ENCODE data around the gene NOXO1.

NOXO1 gene

DNA sequence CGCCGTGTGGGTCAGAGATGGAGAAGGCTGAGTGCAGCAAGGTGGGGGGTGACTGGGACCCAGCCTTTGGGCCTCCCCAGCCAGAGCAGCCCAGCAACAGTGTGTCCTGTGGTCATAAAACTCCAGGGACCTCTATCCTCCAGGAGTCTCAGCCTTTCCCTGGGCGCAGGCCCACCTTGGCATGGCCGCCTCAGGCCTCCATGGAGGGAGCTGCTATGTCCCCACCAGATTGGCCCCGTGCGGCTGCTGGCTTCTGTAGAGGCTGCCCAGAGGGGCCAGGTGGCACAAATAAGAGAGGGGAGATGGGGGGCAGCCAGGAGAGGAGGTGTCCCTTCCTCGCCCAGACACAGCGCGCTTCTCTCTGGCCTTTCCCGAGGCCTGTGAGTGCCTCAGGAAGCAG lies 5.9 kb upstream of the NOXO1 start:
- WGBS (ENCODE audit: insufficient coverage, insufficient read length), result no CpG with 5 or more reads among the region's 10 CpGs
- Histone ChIP-seq H3K27me3 (ENCODE audit: control insufficient read depth, insufficient read depth, low read length) (peaks cover 6% of the 10 kb centered on the region; the same call in 1 of the 2 replicates), H3K36me3 (ENCODE audit: control insufficient read depth, insufficient read depth, low read length) (peaks cover 9% of the 10 kb centered on the region), H3K4me1 (ENCODE audit: control insufficient read depth, insufficient read depth, low read length) (peaks cover 9% of the 10 kb centered on the region), H3K9me3 (ENCODE audit: control insufficient read depth, insufficient read depth, low read length) (no peaks in the 10 kb centered on the region), H3K27ac (ENCODE audit: low read length) (no peak overlapping the region), H3K4me3 (ENCODE audit: low read length) (no peak overlapping the region)
- no peak for DNase-seq (ENCODE audit: low read depth, low spot score)

DNA sequence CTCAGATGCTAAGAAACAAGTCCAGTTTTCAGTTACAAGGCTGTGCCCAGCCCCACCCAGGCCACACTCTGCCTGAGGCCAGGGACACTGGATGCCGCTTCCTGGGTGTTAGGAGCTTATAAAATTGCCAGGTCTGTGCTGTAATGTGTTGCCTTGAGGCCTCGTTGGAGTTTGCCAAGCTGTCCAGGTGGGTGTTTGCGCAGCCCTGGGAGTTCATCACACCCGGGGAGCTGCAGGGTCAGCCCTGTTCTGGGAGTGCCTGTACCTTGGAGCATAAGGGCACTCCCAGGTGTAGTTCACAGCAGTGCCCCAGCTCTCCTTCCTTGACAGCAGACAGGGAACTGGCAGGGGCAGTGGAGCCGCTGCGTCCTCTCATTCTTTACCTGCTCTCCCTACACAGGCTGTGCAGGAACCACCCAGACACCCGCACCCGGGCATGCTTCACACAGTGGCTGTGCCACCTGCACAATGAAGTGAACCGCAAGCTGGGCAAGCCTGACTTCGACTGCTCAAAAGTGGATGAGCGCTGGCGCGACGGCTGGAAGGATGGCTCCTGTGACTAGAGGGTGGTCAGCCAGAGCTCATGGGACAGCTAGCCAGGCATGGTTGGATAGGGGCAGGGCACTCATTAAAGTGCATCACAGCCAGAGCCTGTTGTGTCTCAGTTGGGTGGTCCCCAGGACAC lies 4.3 kb upstream of the NOXO1 start:
- WGBS (ENCODE audit: insufficient coverage, insufficient read length), result no CpG with 5 or more reads among the region's 14 CpGs
- Histone ChIP-seq H3K27me3 (ENCODE audit: control insufficient read depth, insufficient read depth, low read length) (peaks cover 10% of the 10 kb centered on the region; the same call in 1 of the 2 replicates), H3K4me3 (ENCODE audit: low read length) (no peak overlapping the region), H3K36me3 (ENCODE audit: control insufficient read depth, insufficient read depth, low read length) (peaks cover 9% of the 10 kb centered on the region), H3K4me1 (ENCODE audit: control insufficient read depth, insufficient read depth, low read length) (peaks cover 6% of the 10 kb centered on the region; the same call in 1 of the 2 replicates), H3K27ac (ENCODE audit: low read length) (no peak overlapping the region), H3K9me3 (ENCODE audit: control insufficient read depth, insufficient read depth, low read length) (no peaks in the 10 kb centered on the region)
- DNase-seq (ENCODE audit: low read depth, low spot score), result no peak

DNA sequence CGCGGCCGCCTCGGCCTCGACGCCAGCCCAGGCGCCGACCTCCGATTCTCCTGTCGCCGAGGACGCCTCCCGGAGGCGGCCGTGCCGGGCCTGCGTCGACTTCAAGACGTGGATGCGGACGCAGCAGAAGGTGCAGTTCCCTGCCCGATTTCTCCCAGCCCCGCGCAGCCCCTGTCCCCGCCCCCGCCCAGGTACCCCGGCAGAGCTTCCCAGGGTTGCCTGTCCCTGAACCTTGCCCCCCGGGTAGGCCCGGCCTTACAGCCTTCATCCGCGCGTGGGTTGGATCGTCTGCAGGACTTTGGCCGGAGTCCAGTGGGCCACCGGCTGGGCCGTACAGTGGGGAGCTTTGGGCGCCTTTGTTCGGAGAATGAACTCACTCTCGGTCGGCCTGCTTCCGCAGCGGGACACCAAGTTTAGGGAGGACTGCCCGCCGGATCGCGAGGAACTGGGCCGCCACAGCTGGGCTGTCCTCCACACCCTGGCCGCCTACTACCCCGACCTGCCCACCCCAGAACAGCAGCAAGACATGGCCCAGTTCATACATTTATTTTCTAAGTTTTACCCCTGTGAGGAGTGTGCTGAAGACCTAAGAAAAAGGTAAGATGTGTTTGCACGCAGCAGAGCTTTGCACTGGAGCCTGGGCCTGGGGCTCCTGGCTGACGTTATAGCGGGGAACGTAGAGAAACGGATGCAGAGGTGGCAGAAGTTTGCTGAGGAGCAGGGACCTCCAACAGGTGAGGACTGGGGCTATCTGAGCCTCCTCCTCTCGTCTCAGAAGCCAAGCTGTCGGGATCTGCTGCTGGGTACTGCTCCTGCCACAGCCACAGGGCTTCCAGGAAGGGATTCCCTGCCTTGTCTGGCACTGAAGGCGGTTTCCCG lies 3.3 kb upstream of the NOXO1 start:
- no CpG with 5 or more reads among the region's 58 CpGs for WGBS (ENCODE audit: insufficient coverage, insufficient read length)
- H3K27ac ChIP-seq (ENCODE audit: low read length), result no peak overlapping the region
- H3K9me3 ChIP-seq (ENCODE audit: control insufficient read depth, insufficient read depth, low read length), result no peaks in the 10 kb centered on the region
- H3K4me3 ChIP-seq (ENCODE audit: low read length), result peak overlapping the region; percentile 68
- no peak for DNase-seq (ENCODE audit: low read depth, low spot score)
- peaks cover 11% of the 10 kb centered on the region; the same call in 1 of the 2 replicates for H3K27me3 ChIP-seq (ENCODE audit: control insufficient read depth, insufficient read depth, low read length)
- peaks cover 7% of the 10 kb centered on the region; the same call in 1 of the 2 replicates for H3K4me1 ChIP-seq (ENCODE audit: control insufficient read depth, insufficient read depth, low read length)
- H3K36me3 ChIP-seq (ENCODE audit: control insufficient read depth, insufficient read depth, low read length), result peaks cover 9% of the 10 kb centered on the region

DNA sequence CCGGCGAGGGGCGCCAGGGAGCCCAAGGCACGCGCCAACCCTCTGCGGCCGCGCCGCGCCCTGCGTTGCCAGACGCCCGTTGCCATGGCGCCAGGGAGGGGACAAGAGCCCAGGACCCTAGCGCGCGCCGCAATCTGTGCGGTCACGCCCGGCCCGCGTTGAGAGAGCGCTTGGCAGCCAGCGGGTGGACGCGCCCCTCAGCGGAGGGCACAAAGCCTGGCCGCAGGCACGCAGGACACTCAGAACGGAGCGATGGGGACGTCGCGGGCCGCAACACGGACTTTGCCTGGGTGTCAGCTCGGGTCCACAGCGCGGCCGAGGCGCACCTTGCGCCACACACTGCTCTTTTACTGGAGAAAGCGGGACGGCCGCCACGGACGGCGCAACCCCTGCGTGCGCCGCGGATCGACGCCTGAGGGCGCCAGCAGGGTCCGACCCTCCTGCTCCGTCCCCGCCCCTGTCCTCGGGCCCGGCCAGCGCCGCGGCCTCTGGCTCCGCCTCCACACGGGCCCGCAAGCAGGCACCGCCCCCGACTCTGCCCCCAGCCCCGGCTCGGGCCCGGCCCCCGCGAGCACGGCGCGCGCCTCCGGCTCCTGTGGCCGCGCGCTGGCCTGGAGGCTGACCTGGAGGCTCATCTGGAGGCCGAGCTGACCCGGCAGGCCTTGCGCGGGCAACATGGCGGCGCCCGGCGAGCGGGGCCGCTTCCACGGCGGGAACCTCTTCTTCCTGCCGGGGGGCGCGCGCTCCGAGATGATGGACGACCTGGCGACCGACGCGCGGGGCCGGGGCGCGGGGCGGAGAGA lies 2.5 kb upstream of the NOXO1 start, which contains the start of gene GFER:
Gene GFER, plus strand, starts transcription at position 650 of the 803 bp plus-strand sequence. Its CDS starts 26 bp downstream, at position 676.
- no CpG with 5 or more reads among the region's 109 CpGs for WGBS (ENCODE audit: insufficient coverage, insufficient read length)
- Histone ChIP-seq H3K4me1 (ENCODE audit: control insufficient read depth, insufficient read depth, low read length) (0 out of 2 replicates have a peak, but pooled peaks cover 3% of the 10 kb centered on the region), H3K4me3 (ENCODE audit: low read length) (peak within 1 kb of the TSS; percentile 68), H3K27ac (ENCODE audit: low read length) (no peak within 1 kb of the TSS), H3K9me3 (ENCODE audit: control insufficient read depth, insufficient read depth, low read length) (no peaks in the 10 kb centered on the region), H3K27me3 (ENCODE audit: control insufficient read depth, insufficient read depth, low read length) (peaks cover 11% of the 10 kb centered on the region; the same call in 1 of the 2 replicates), H3K36me3 (ENCODE audit: control insufficient read depth, insufficient read depth, low read length) (peaks cover 9% of the 10 kb centered on the region)
- peak; percentile 78 for DNase-seq (ENCODE audit: low read depth, low spot score)

DNA sequence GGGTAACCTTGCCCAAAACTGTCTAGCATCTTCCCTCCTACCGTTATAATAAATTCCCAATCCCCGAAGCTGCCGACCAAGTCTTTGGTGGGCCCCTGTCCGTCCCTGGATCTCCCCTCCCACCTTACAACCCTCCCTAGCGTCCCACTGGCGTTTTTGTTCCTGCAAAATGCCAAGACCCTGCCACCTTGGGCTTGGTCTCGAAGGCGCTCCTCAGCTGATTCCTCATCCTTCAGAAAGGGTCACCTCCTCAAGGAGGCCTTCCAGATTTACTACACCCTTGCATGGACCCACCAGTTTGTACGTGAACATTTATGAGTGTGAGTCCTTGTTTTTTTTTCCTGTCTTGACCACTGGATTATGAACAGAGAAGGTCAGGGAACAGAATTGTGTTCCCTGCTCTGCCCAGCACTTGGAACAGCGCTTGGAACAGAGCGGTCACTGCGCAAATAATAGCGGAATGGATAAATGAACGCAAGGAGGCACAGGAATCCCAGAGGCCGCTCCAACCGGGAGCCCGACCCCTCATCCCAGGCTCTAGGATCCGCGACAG lies 1.8 kb upstream of the NOXO1 start:
- peaks cover 3% of the 10 kb centered on the region; the same call in 1 of the 2 replicates for H3K4me1 ChIP-seq (ENCODE audit: control insufficient read depth, insufficient read depth, low read length)
- no peaks in the 10 kb centered on the region for H3K9me3 ChIP-seq (ENCODE audit: control insufficient read depth, insufficient read depth, low read length)
- H3K36me3 ChIP-seq (ENCODE audit: control insufficient read depth, insufficient read depth, low read length), result peaks cover 10% of the 10 kb centered on the region

DNA sequence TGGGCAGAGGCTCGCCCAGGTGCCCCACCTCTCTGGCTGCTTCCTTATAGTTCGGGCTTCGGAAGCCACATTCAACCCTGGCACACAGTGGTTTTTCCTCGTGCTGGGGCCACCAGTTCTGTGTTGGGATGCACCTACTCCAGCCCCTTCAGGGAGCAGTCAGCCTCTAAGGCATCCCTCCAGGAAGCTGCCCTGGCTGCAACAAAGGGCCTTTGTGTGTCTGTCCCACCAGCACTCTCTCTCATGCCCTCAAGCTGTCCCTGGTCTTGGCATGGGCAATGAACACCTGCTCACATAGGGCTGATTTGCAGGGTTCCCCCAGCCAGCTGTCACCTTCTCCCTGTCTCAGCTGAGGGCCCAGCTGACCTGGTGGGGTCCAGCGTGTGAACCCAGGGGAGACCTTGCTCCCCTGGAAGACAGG lies 754 bp upstream of the NOXO1 start:
- H3K27me3 ChIP-seq (ENCODE audit: control insufficient read depth, insufficient read depth, low read length), result peaks cover 11% of the 10 kb centered on the region; the same call in 1 of the 2 replicates
- H3K9me3 ChIP-seq (ENCODE audit: control insufficient read depth, insufficient read depth, low read length), result no peaks in the 10 kb centered on the region
- H3K4me3 ChIP-seq (ENCODE audit: low read length), result no peak overlapping the region
- no CpG with 5 or more reads among the region's 5 CpGs for WGBS (ENCODE audit: insufficient coverage, insufficient read length)
- DNase-seq (ENCODE audit: low read depth, low spot score), result no peak
- H3K36me3 ChIP-seq (ENCODE audit: control insufficient read depth, insufficient read depth, low read length), result peaks cover 21% of the 10 kb centered on the region
- H3K27ac ChIP-seq (ENCODE audit: low read length), result no peak overlapping the region
- peaks cover 3% of the 10 kb centered on the region; the same call in 1 of the 2 replicates for H3K4me1 ChIP-seq (ENCODE audit: control insufficient read depth, insufficient read depth, low read length)

More for the DNA sequence above, 1.8 kb upstream of the NOXO1 start:
- H3K27ac ChIP-seq (ENCODE audit: low read length), result no peak overlapping the region
- WGBS (ENCODE audit: insufficient coverage, insufficient read length), result no CpG with 5 or more reads among the region's 19 CpGs
- peaks cover 11% of the 10 kb centered on the region; the same call in 1 of the 2 replicates for H3K27me3 ChIP-seq (ENCODE audit: control insufficient read depth, insufficient read depth, low read length)
- H3K4me3 ChIP-seq (ENCODE audit: low read length), result no peak overlapping the region; the same call in 1 of the 2 replicates
- no peak for DNase-seq (ENCODE audit: low read depth, low spot score)

DNA sequence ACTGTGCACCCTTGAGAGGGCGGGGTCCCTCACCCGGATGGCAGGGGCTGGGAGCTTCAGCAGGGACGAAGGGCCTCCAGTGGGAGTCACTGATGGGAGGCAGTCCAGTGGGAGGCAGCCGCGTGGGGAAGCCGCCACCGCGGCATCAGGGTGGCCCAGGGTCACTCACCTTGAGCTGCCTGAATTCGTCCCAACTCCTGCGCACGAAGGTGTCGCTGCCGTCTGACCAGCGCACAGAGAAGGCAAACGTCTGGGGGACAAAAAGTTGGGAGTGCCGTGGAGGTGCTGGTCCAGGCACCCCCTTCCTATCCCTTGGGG lies 540 bp downstream of the NOXO1 start:
- peaks cover 3% of the 10 kb centered on the region; the same call in 1 of the 2 replicates for H3K4me1 ChIP-seq (ENCODE audit: control insufficient read depth, insufficient read depth, low read length)

DNA sequence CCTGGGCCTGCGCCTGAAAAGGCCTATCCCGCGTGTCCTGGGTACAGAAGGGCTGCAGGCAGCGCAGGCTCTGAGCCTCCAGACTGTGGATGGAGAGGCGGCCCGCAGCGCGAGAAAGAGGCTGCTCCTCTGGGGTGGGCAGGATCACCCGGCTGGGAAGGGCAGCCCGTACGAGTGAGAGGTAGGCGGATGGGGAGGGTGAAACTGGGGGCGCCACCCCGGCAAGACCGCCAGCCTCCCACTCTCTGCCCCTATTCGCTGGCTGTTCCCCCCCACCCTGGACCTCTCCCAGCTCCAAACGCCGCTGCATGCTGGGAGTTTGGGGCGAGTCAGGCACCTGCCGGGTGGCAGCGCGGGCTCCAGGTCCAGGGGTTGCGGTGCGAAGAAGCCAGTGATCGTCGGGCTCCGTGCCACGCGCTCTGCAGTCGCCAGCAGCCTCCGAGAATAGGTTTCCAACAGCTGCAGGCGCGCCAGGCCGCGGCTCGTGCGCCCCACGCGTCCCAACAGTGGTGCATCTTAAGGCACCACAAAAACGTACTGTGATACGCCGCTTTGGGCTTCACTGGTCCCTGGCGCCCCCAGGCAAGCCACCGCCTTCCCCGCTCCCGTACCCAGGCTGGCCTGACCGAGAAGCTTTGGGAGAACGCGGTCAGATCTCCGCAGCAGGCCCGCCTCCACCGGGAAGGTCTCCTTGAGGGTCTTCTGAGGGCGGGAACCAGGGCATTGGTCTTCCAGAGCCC lies 1.1 kb downstream of the NOXO1 start:
- DNase-seq (ENCODE audit: low read depth, low spot score), result no peak
- Histone ChIP-seq H3K27ac (ENCODE audit: low read length) (no peak overlapping the region), H3K4me3 (ENCODE audit: low read length) (peak overlapping the region; percentile 25; the same call in 1 of the 2 replicates), H3K4me1 (ENCODE audit: control insufficient read depth, insufficient read depth, low read length) (peaks cover 3% of the 10 kb centered on the region; the same call in 1 of the 2 replicates), H3K27me3 (ENCODE audit: control insufficient read depth, insufficient read depth, low read length) (peaks cover 11% of the 10 kb centered on the region; the same call in 1 of the 2 replicates), H3K36me3 (ENCODE audit: control insufficient read depth, insufficient read depth, low read length) (peaks cover 30% of the 10 kb centered on the region), H3K9me3 (ENCODE audit: control insufficient read depth, insufficient read depth, low read length) (no peaks in the 10 kb centered on the region)
- no CpG with 5 or more reads among the region's 53 CpGs for WGBS (ENCODE audit: insufficient coverage, insufficient read length)

More for the DNA sequence above, 540 bp downstream of the NOXO1 start:
- no CpG with 5 or more reads among the region's 16 CpGs for WGBS (ENCODE audit: insufficient coverage, insufficient read length)
- no peak for DNase-seq (ENCODE audit: low read depth, low spot score)
- no peak overlapping the region for H3K27ac ChIP-seq (ENCODE audit: low read length)
- peaks cover 11% of the 10 kb centered on the region; the same call in 1 of the 2 replicates for H3K27me3 ChIP-seq (ENCODE audit: control insufficient read depth, insufficient read depth, low read length)
- H3K4me3 ChIP-seq (ENCODE audit: low read length), result no peak overlapping the region
- H3K9me3 ChIP-seq (ENCODE audit: control insufficient read depth, insufficient read depth, low read length), result no peaks in the 10 kb centered on the region
- H3K36me3 ChIP-seq (ENCODE audit: control insufficient read depth, insufficient read depth, low read length), result peaks cover 28% of the 10 kb centered on the region

All from iPS DF 6.9 (cell line).